Ramos (cell line): ENCODE measurements around the gene CROCC2.

Experiments
- in situ Hi-C: fragments of 300-500 bp; cut with MboI; formaldehyde crosslinking; loops from one replicate; pipeline ENCODE4 v1.14.3; 2022; ENCODE audit warnings: low sequenced_read_pairs; ENCODE audit not compliant: unreplicated experiment

CROCC2 gene

GRCh38 chr2:240995041-240996021, 89.2 kb downstream of the CROCC2 start:
- in situ Hi-C loops: no loop called here

- in situ Hi-C loops: no loop called here
Measured at GRCh38 chr2:240996161-240996833, 90.2 kb downstream of the CROCC2 start.

- in situ Hi-C loops: no loop called here
Measured at GRCh38 chr2:240996834-240997140, 90.7 kb downstream of the CROCC2 start.

- in situ Hi-C loops: no loop called here
Measured at GRCh38 chr2:240997141-240997855, 91.2 kb downstream of the CROCC2 start.

GRCh38 chr2:240997856-240998705, 91.9 kb downstream of the CROCC2 start, which contains the start of gene SNED1:
Gene SNED1, plus strand, starts transcription at chr2:240998618. Its CDS starts 220 bp downstream, at chr2:240998838.
- in situ Hi-C loops: no loop called here

GRCh38 chr2:240998706-240998994, 92.5 kb downstream of the CROCC2 start:
- in situ Hi-C loops: no loop called here

- in situ Hi-C loops: no loop called here
Measured at GRCh38 chr2:240998995-240999791, 93.1 kb downstream of the CROCC2 start.

GRCh38 chr2:240999873-241000541, 93.9 kb downstream of the CROCC2 start:
- in situ Hi-C loops: no loop called here

GRCh38 chr2:241000831-241001321, 94.7 kb downstream of the CROCC2 start:
- in situ Hi-C loops: no loop called here

- in situ Hi-C loops: no loop called here
Measured at GRCh38 chr2:241001413-241002274, 95.5 kb downstream of the CROCC2 start.

GRCh38 chr2:241002275-241003046, 96.3 kb downstream of the CROCC2 start:
- in situ Hi-C loops: no loop called here

GRCh38 chr2:241003047-241003360, 96.9 kb downstream of the CROCC2 start:
- in situ Hi-C loops: no loop called here

- in situ Hi-C loops: no loop called here
Measured at GRCh38 chr2:241003369-241003768, 97.2 kb downstream of the CROCC2 start.

GRCh38 chr2:241003830-241004564, 97.9 kb downstream of the CROCC2 start:
- in situ Hi-C loops: no loop called here

- in situ Hi-C loops: no loop called here
Measured at GRCh38 chr2:241005569-241005968, 99.4 kb downstream of the CROCC2 start.

GRCh38 chr2:241006412-241006811, 100.3 kb downstream of the CROCC2 start:
- in situ Hi-C loops: no loop called here
